ENCODE data around the gene FCGBP.
"Not testable (repeated sequence)": the region's sequence is repeated elsewhere in the genome, so short reads cannot be mapped to it uniquely, and the experiment has no call there.

The FCGBP gene

DNA sequence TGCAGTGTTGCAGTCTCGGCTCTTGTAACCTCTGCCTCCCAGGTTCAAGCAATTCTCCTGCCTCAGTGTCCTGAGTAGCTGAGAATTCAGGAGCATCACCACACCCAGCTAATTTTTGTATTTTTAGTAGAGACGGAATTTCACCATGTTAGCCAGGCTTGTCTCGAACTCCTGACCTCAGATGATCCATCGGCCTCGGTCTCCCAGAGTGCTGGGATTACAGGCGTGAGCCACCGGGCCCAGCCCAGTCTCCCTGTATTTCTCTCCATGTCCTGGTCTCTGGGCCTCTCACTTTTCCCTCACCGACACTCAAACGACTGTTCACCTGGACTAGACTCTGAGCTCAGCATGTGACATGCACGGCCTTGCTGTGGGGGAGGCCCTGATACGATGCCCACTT is 39.3 kb downstream of the FCGBP start:
- H3K36me3 Mint-ChIP-seq (ENCODE audit: low read depth); H3K9me3 Mint-ChIP-seq; H3K4me3 Mint-ChIP-seq; H3K4me1 Mint-ChIP-seq (ENCODE audit: low read depth); H3K27me3 Mint-ChIP-seq (ENCODE audit: low read depth); H3K27ac Mint-ChIP-seq: not testable (repeated sequence)

DNA sequence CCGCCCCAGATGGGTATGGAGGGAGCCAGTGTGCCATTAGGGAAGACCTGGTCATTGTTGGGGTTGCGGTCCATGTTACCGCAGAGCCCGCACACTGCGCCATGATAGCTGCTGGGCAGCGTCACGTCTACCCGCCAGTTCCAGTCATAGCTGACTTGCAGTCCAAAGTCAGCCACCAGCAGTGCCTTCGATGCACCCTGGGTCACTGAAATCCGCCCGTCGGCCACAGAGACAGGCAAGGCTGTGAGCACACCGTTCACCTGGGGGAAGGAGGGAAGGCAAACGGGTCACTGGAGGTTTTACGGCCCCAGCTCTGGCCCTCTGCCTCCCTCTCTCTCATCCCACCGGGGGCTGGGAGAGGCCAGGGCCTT is 40.2 kb downstream of the FCGBP start:
- not testable (repeated sequence) for H3K27me3 Mint-ChIP-seq (ENCODE audit: low read depth); H3K36me3 Mint-ChIP-seq (ENCODE audit: low read depth); H3K4me3 Mint-ChIP-seq; H3K27ac Mint-ChIP-seq; H3K9me3 Mint-ChIP-seq; H3K4me1 Mint-ChIP-seq (ENCODE audit: low read depth)

DNA sequence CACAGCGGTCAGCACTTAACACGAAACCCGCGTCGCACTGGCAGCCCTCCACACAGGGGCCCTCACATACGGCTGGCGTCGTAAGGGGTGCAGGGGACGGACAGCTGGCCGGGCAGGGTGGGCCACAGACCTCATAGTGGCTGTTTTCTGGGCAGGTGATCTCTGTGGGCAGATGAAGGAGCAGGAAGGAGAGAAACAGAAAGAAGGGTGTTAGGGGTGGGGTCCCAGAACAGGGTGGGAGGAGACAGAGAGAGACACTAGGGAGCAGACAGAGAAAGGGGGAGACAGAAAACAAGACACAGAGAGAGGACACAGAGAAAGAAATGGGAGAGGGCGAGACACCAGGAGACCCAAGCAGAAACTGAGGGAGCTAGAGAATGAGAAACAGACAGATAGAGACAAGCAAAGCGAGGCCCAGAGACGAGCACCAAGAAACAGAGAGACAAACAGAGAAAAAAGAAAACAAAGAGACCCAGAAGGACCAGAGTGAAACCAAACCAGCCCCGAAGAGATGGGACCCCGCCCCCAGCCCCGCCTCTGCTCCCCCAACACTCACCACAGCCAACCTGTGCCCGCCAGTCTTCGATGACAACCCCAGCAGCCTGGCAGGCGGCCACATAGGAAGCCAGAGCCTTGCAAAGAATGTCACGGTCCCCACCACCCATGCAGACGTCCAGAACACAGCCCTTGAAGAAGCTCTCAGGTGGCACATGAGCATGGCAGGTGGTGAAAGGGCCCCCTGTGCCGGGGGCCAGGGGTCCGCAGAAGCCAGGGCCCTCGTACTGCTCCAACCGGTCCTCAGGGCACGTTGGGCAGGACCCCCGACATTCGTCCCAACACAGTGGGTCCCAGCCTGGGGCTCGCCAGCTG is 40.8 kb downstream of the FCGBP start:
- H3K9me3 Mint-ChIP-seq; H3K4me1 Mint-ChIP-seq (ENCODE audit: low read depth); H3K36me3 Mint-ChIP-seq (ENCODE audit: low read depth); H3K27me3 Mint-ChIP-seq (ENCODE audit: low read depth): not testable (repeated sequence)
- peak overlapping the region; percentile 43 for H3K27ac Mint-ChIP-seq
- H3K4me3 Mint-ChIP-seq, result peak overlapping the region; percentile 1

DNA sequence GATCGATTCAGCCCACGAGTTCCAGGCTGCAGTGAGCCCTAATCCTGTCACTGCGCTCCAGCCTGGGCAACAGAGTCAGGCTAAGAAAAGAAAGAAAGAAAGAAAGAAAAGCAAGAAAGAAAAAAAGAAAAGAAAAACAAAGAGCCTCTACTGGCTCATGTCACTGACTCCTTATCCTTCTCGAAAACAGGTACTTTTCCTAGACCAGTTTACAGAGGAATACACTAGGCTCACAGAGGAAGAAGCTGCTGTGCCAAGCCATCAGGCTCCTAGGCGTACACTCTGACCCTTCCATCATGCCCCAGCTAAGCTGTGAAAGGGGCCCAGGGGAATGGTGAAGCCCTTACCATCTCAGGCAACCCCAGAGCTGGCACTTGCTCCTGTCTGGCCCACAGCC is 41.9 kb downstream of the FCGBP start:
- H3K36me3 Mint-ChIP-seq (ENCODE audit: low read depth); H3K4me1 Mint-ChIP-seq (ENCODE audit: low read depth); H3K4me3 Mint-ChIP-seq; H3K27me3 Mint-ChIP-seq (ENCODE audit: low read depth); H3K9me3 Mint-ChIP-seq; H3K27ac Mint-ChIP-seq: not testable (repeated sequence)

- H3K36me3 Mint-ChIP-seq (ENCODE audit: low read depth); H3K4me3 Mint-ChIP-seq; H3K27ac Mint-ChIP-seq: not testable (repeated sequence)
Observed at GRCh38 chr19:39891660-39892505, 42.6 kb downstream of the FCGBP start.

DNA sequence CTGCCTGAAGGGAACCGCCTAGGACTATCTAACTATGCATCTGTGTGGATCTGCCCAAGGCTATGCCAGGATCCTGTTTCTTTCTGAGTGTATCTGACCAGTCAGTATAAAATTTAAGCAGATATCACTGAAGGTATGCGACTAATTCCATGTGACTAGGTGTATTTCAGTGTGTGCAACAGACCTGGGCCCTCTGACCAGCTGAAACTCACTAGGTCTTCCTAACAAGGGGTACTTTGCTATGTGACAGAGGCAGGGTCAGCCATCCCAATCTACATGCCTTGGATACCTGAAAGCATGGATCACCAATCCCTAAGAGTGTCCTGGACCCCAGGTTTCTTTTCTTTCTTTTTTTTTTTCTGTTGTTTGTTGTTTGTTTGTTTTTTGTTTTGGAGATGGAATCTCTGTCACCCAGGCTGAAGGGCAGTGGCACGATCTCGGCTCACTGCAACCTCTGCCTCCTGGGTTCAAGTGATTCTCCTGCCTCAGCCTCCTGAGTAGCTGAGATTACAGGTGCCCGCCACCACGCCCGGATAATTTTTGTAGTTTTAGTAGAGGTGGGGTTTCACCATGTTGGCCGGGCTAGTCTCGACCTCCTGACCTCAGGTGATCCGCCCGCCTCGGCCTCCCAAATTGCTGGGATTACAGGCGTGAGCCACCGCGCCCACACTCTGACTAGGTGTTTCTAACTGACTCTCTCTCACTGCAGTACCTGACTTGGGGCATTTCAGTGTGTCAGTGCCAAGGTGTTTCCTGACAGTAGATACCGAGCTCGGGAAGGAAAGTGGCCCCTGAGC is 43.5 kb downstream of the FCGBP start:
- no peaks in the 10 kb centered on the region for H3K27me3 Mint-ChIP-seq (ENCODE audit: low read depth)
- peaks cover 3% of the 10 kb centered on the region for H3K4me1 Mint-ChIP-seq (ENCODE audit: low read depth)
- no peak overlapping the region for H3K4me3 Mint-ChIP-seq
- no peaks in the 10 kb centered on the region for H3K36me3 Mint-ChIP-seq (ENCODE audit: low read depth)
- H3K27ac Mint-ChIP-seq, result no peak overlapping the region
- H3K9me3 Mint-ChIP-seq, result no peaks in the 10 kb centered on the region

More at GRCh38 chr19:39891660-39892505, 42.6 kb downstream of the FCGBP start:
- not testable (repeated sequence) for H3K9me3 Mint-ChIP-seq; H3K27me3 Mint-ChIP-seq (ENCODE audit: low read depth); H3K4me1 Mint-ChIP-seq (ENCODE audit: low read depth)

- H3K4me3 Mint-ChIP-seq; H3K27me3 Mint-ChIP-seq (ENCODE audit: low read depth); H3K36me3 Mint-ChIP-seq (ENCODE audit: low read depth); H3K27ac Mint-ChIP-seq; H3K9me3 Mint-ChIP-seq; H3K4me1 Mint-ChIP-seq (ENCODE audit: low read depth): not testable (repeated sequence)
Observed at GRCh38 chr19:39889872-39890754, 44.3 kb downstream of the FCGBP start.

DNA sequence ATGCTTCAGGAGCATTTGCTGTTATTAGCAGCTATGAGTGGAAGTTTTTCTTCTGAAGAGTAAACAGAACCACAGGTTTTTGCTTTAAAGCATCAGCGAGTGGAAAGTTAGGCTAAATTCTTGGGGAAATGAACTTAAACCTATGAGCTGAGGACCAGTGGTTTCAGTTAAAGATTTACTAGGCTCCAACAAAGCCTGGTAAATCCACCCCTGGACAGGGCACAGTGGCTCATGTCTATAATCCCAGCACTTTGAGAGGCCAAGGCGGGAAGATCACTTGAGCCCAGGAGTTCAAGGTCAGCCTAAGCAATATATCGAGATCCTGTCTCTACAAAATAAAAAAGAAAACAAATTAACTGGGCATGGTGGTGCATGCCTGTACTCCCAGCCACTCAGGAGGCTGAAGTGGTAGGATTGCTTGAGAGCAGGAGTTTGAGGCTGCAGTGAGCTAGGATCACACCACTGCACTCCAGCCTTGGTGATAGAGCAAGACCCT is 46.9 kb downstream of the FCGBP start:
- H3K9me3 Mint-ChIP-seq; H3K4me1 Mint-ChIP-seq (ENCODE audit: low read depth); H3K4me3 Mint-ChIP-seq; H3K27me3 Mint-ChIP-seq (ENCODE audit: low read depth); H3K27ac Mint-ChIP-seq; H3K36me3 Mint-ChIP-seq (ENCODE audit: low read depth): not testable (repeated sequence)

GRCh38 chr19:39885821-39886554 is 48.4 kb downstream of the FCGBP start:
- H3K9me3 Mint-ChIP-seq; H3K4me1 Mint-ChIP-seq (ENCODE audit: low read depth); H3K4me3 Mint-ChIP-seq; H3K27ac Mint-ChIP-seq; H3K36me3 Mint-ChIP-seq (ENCODE audit: low read depth); H3K27me3 Mint-ChIP-seq (ENCODE audit: low read depth): not testable (repeated sequence)

GRCh38 chr19:39884721-39885120 is 49.7 kb downstream of the FCGBP start:
- H3K27me3 Mint-ChIP-seq (ENCODE audit: low read depth); H3K9me3 Mint-ChIP-seq; H3K36me3 Mint-ChIP-seq (ENCODE audit: low read depth); H3K27ac Mint-ChIP-seq; H3K4me3 Mint-ChIP-seq; H3K4me1 Mint-ChIP-seq (ENCODE audit: low read depth): not testable (repeated sequence)
